Stimulated activated CD8-positive, alpha-beta memory T cell treated with anti-CD3 and anti-CD28 coated beads, Interleukin-15, amount 100 ng/mL, for 1 hour (primary cell): ENCODE measurements around the gene CKAP2L.

ENCODE experiments used
- DNase-seq: peaks from one replicate; pipeline ENCODE4 v3.0.0-alpha.2; 2020; ENCODE audit warnings: low read depth

CKAP2L gene, protein sequence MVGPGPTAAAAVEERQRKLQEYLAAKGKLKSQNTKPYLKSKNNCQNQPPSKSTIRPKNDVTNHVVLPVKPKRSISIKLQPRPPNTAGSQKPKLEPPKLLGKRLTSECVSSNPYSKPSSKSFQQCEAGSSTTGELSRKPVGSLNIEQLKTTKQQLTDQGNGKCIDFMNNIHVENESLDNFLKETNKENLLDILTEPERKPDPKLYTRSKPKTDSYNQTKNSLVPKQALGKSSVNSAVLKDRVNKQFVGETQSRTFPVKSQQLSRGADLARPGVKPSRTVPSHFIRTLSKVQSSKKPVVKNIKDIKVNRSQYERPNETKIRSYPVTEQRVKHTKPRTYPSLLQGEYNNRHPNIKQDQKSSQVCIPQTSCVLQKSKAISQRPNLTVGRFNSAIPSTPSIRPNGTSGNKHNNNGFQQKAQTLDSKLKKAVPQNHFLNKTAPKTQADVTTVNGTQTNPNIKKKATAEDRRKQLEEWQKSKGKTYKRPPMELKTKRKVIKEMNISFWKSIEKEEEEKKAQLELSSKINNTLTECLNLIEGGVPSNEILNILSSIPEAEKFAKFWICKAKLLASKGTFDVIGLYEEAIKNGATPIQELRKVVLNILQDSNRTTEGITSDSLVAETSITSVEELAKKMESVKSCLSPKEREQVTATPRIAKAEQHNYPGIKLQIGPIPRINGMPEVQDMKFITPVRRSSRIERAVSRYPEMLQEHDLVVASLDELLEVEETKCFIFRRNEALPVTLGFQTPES

GRCh38 chr2:112764071-112765044 lies at the start of gene CKAP2L:
CKAP2L (minus strand) TSS chr2:112764609; CDS start chr2:112764598, 11 bp downstream.
- DNase-seq = peak; percentile 92

GRCh38 chr2:112813280-112813966 lies 49.0 kb upstream of the CKAP2L start:
- no peak for DNase-seq

DNA sequence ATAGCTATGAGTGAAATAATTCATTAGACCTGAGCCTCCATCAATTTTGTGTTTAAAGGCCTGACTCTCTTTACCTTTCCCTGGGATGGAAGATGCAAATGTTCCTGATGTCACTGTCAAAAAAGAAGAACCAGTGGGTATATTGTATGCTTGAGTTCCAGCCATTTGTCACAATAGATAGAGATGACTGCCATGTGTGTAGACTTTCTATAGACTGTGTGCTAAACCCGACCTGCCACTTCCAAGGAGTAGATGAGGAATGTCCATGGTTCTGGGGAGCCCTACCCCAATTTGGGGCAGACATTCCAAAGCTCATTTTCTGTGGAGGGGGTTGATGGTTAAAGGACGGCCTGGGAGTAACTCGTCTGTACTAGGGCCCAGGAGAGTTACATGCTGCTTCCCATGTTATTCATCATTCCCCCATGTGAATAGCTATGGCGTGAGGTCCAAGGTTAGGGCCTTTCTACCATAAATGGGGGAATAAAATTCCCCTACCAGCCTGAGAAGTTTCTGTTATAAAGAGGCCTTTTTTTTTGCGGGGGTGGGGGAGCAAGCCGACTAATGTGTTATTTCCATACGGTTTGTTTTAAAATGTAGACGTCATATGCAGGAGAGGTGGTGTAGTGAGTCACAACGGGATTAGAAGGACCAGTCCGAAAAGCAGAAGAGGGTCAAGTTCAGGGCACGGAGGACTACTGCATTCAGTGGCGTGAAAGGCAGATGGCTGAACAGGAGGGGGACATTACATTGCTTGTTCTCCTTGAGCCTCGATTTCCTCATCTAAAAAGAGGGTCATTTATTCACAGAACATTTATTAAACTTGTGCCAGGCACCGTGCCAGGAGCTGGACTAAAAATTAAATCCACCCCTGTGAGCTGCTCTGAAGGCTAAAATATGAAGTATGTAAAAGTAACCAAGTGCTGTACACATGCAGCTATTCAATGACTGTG lies 48.2 kb upstream of the CKAP2L start:
- DNase-seq = no peak

DNA sequence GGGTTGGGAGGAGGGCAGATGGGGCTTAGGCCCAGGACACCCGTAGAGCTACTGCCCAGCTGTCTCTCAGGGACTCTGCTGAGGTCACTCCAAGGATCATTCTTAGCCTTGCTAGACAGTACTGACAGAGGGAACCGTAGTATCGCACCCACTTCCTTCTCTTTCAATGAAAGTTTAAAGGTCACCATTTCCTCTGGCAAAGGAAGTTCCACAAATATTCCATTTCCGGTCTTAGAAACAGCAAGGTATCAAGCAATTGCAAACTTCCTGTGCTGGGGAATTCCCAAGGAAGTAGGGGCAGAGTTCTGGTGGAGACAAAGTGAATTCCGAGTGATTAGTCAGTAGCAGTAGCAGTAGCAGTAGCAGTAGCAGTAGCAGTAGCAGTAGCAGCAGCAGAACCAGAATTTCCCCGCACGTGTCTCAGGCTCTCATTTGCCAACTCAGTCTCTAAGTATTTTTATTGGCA lies 47.5 kb upstream of the CKAP2L start:
- DNase-seq = no peak

DNA sequence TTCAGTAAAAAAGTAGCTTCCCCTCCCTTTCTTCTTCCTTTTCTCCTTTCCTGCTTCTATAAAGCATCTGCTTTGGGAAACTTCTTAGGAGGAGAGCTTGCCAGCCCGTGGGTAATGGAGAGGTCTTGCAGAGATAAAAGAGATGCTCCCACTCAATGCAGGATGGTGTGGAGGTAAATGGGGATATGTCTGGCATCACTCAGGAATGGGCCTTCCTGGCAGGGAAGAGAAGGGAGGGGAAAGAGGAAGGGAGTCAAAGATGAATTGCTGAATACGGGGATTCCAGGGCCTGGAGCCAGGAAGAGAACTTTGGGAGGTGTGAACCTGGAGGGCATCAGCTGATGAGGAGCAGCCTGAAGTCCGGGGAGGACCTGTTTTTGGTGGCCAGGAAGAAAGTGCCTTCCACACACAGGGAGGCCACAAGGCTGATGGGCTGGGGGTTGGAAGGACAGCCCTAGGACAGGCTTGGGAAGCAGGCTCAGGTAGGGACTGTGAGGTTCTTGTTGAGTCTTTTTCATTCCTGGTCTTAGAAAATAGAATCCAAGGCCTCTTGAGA lies 46.9 kb upstream of the CKAP2L start:
- no peak for DNase-seq

GRCh38 chr2:112809112-112809511 lies 44.7 kb upstream of the CKAP2L start:
- no peak for DNase-seq

DNA sequence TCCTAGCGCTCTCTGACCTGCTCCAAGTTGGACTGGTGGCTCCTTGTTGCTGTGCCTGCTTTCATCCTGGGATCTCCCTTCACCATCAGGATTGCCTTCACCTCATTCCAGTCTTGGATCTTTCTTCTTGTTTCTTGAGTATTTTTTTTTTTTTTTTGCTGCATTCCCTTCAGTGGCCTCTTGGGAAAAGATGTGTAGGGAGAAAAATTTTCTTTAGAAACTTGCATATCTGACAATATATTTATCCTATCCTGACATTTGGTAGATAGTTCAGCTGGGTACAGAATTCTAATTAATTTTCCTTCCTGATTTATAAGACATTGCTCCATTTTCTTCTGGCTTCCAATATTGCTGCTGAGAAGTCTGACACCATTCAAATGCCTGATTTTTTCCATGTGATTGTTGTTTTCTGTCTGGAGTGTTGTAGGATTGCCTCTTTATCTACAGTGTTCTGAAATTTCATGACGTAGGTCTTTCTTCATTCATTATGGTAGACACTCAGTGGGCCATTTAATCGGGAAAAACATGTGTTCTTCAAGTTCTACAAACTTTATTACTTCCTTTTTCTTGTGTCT lies 42.9 kb upstream of the CKAP2L start:
- DNase-seq = no peak

GRCh38 chr2:112805542-112805941 lies 41.1 kb upstream of the CKAP2L start:
- DNase-seq = no peak

DNA sequence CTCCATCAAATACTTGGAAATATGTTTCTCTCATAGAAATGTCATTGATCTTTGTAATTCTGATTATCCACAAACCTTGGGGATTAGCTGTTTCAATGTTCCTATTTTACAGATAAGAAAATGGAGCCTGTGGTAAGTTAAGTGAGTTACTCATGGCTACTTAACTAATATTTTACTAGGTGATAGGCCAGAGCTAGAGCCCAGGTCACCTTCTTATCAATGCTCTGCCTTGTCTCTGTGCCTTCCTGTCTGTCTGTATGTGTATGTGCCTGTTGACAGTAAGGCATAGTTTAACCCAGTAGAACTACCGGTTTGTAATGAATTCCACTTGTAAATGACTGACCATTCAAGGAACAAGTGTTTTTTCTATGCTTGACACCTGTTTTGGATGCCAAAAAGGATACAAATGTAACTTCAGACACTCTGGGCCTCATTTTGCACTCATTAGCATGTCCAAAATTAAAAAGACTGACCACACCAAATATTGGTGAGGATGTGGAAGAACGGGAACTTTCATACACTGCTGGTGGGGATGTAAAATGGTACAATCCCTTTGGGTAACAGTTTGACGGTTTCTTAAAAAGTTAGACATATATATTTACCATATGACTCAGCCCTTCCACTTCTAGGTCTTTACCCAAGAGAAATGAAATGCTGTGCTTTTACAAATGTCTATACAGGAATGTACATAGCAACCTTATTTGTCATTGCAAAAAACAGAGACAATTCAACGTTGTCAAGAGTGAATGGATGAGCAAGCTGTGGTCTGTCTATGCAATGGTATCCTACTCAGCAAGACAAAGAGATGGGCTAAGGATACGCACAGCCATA lies 39.5 kb upstream of the CKAP2L start:
- no peak for DNase-seq

GRCh38 chr2:112800881-112801583 lies 36.6 kb upstream of the CKAP2L start:
- no peak for DNase-seq

DNA sequence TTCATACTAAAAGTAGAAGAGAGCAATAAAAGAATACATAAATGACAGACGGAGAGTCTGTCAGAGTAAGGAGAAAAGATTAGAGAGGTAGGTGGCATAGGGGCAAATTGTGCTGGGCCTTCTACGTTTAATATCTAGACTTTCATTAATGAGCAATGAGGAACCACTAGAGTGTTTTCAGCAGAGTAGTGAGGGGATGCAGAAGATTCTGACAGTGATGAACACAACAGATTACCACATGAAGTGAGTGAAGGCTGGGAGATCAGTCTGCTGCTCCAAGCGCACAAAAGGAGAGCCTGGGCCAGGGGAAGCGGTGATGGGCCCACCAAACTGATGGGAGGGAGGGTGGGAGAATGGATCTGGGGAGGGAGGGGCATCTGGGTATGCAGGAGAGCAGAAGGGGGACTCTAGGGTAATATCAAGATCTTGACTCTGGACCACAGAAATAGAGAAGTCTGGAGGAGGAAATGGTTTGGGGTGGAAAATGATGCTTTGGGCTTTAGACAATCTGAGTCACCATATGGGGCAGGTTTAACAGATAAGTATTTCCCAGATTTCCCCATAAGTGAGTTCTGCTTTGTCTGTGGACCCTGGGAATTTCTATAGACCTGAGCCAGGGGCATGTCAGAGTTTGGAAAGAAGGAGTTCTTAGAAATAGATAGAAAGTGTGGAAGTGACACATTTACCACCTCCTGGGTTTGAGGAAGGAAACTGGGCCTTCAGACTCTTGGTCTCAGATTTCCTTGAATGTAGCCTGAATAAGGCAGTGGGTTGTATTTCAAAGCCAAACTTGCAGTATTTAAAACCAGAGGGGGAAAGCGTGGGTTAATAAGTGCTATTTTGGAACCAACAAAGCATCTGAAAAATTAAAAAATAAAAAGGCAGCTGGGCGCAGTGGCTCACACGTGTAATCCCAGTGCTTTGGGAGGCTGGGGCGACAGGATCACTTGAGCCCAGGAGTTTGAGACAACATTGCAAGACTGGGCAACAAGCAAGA lies 34.9 kb upstream of the CKAP2L start:
- no peak for DNase-seq

DNA sequence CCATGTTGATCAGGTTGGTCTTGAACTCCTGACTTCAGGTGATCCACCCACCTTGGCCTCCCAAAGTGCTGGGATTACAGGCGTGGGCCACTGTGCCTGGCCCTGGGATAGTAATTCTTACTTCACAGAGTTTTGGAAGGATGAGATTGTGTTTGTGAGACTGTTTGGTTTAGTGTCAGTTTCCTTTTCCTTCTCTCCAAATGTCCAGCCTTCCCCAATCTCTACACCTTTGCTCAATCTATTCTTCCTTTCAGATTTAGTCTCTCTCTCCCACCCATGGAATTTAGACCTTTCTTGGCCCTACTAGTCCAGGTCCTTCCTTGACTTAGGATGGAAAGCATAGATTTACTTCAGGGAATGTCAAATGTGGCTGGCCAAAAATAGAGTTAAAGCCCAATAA lies 32.1 kb upstream of the CKAP2L start:
- DNase-seq = no peak

DNA sequence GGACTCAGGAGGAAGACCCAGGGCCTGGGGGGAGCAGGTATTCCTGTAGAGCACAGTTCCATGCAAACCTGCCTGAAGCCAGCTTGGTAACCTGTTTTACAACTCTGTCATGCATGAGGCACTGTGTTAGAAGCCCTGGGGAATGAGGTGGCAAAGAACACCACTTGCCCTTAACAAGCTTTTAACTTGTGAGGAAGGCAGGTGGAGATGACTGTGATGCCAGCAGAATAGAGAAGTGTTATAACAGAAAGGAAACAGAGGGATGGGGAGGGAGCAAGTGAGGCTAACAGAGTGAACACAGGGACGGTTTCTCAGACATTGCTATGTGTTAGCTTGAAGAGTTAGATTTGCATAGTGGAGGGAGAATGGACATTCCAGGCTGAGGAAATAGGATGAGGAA lies 31.4 kb upstream of the CKAP2L start:
- DNase-seq = no peak

GRCh38 chr2:112794841-112795240 lies 30.4 kb upstream of the CKAP2L start:
- DNase-seq = no peak

GRCh38 chr2:112794131-112794733 lies 29.8 kb upstream of the CKAP2L start:
- DNase-seq = no peak

DNA sequence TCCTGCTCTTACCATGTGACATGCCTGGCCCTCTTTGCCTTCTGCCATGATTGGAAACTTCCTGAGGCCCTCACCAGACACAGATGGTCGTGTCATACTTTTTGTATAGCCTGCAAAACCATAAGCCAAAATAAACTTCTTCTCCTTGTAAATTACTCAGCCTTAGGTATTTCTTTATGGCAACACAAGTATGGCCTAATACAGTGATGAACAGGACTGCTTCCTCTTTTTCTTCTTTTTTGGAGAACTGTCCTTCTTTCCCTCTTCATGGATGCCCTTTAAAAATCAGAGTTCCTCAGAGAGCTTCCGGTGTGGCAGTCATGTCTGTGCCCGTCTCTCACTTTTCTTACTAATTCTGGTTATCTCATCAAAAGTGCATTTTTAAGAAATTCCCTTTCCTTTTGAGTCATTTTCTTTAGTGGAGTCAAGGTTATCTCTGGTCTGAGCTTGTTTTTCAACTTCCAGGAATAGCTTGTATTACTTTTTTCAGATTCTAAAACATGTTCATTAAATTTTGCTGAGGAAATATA lies 29.1 kb upstream of the CKAP2L start:
- no peak for DNase-seq
